Stimulated activated memory B cell treated with anti-CD40 and anti-IgM and Interleukin-4, amounts not matched to agents 10 μg/mL and 1 μg/mL and 100 μg/mL, for 72 hours (primary cell): ENCODE measurements around the gene SORL1-AS1.

Experiments
- ATAC-seq: fragments of 150-1000 bp; cut with Tn5 transposase; 2 replicates; pipeline ENCODE4 v1.10.0; 2021
- H3K27ac Mint-ChIP-seq: one replicate; pipeline ENCODE4 v1.8.0; 2022; ENCODE audit warnings: mild to moderate bottlenecking, mixed read lengths
- H3K27me3 Mint-ChIP-seq: one replicate; pipeline ENCODE4 v1.8.0; 2022; ENCODE audit warnings: mixed read lengths
- H3K36me3 Mint-ChIP-seq: one replicate; pipeline ENCODE4 v1.8.0; 2022; ENCODE audit warnings: mixed read lengths
- H3K4me1 Mint-ChIP-seq: one replicate; pipeline ENCODE4 v1.8.0; 2022; ENCODE audit warnings: mixed read lengths
- H3K4me3 Mint-ChIP-seq: one replicate; pipeline ENCODE4 v1.8.0; 2022; ENCODE audit warnings: mild to moderate bottlenecking, moderate library complexity, mixed read lengths
- H3K9me3 Mint-ChIP-seq: one replicate; pipeline ENCODE4 v1.8.0; 2022; ENCODE audit warnings: mixed read lengths

SORL1-AS1 gene

GRCh38 chr11:121449123-121449522, 3.6 kb downstream of the SORL1-AS1 start:
- peaks cover 28% of the 10 kb centered on the region for H3K27me3 Mint-ChIP-seq
- peaks cover 78% of the 10 kb centered on the region for H3K4me1 Mint-ChIP-seq
- peak overlapping the region; percentile 74 for H3K27ac Mint-ChIP-seq
- no peaks in the 10 kb centered on the region for H3K36me3 Mint-ChIP-seq
- H3K4me3 Mint-ChIP-seq, result no peak overlapping the region
- ATAC-seq, result no peak
- no peaks in the 10 kb centered on the region for H3K9me3 Mint-ChIP-seq

GRCh38 chr11:121448431-121448941, 4.3 kb downstream of the SORL1-AS1 start:
- Mint-ChIP-seq H3K36me3 (no peaks in the 10 kb centered on the region), H3K27me3 (peaks cover 28% of the 10 kb centered on the region), H3K9me3 (no peaks in the 10 kb centered on the region), H3K27ac (peak overlapping the region; percentile 74), H3K4me1 (peaks cover 71% of the 10 kb centered on the region), H3K4me3 (no peak overlapping the region)
- ATAC-seq, result peak; percentile 28

GRCh38 chr11:121448011-121448410, 4.8 kb downstream of the SORL1-AS1 start:
- Mint-ChIP-seq H3K27ac (peak overlapping the region; percentile 74), H3K9me3 (no peaks in the 10 kb centered on the region), H3K36me3 (no peaks in the 10 kb centered on the region), H3K27me3 (peaks cover 25% of the 10 kb centered on the region), H3K4me3 (no peak overlapping the region), H3K4me1 (peaks cover 67% of the 10 kb centered on the region)
- no peak for ATAC-seq

- H3K36me3 Mint-ChIP-seq, result no peaks in the 10 kb centered on the region
- ATAC-seq, result no peak
- no peak overlapping the region for H3K4me3 Mint-ChIP-seq
Observed at GRCh38 chr11:121446752-121447156, 6.0 kb downstream of the SORL1-AS1 start.

GRCh38 chr11:121445071-121445768, 7.5 kb downstream of the SORL1-AS1 start:
- Mint-ChIP-seq H3K9me3 (no peaks in the 10 kb centered on the region), H3K36me3 (no peaks in the 10 kb centered on the region), H3K4me1 (peaks cover 45% of the 10 kb centered on the region), H3K27ac (peak overlapping the region; percentile 84), H3K4me3 (peak overlapping the region; percentile 25), H3K27me3 (peaks cover 11% of the 10 kb centered on the region)
- no peak for ATAC-seq

More at GRCh38 chr11:121446752-121447156, 6.0 kb downstream of the SORL1-AS1 start:
- Mint-ChIP-seq H3K27ac (peak overlapping the region; percentile 84), H3K4me1 (peaks cover 60% of the 10 kb centered on the region), H3K27me3 (peaks cover 19% of the 10 kb centered on the region), H3K9me3 (no peaks in the 10 kb centered on the region)

GRCh38 chr11:121444526-121444925, 8.2 kb downstream of the SORL1-AS1 start:
- no peaks in the 10 kb centered on the region for H3K9me3 Mint-ChIP-seq
- H3K4me3 Mint-ChIP-seq, result no peak overlapping the region
- H3K27me3 Mint-ChIP-seq, result peaks cover 10% of the 10 kb centered on the region
- H3K36me3 Mint-ChIP-seq, result no peaks in the 10 kb centered on the region
- no peak overlapping the region for H3K27ac Mint-ChIP-seq
- peaks cover 39% of the 10 kb centered on the region for H3K4me1 Mint-ChIP-seq
- no peak for ATAC-seq

GRCh38 chr11:121443688-121444275, 9.0 kb downstream of the SORL1-AS1 start:
- Mint-ChIP-seq H3K36me3 (no peaks in the 10 kb centered on the region), H3K27me3 (peaks cover 10% of the 10 kb centered on the region), H3K9me3 (no peaks in the 10 kb centered on the region), H3K27ac (no peak overlapping the region), H3K4me3 (no peak overlapping the region), H3K4me1 (peaks cover 33% of the 10 kb centered on the region)
- no peak for ATAC-seq

GRCh38 chr11:121441521-121441920, 11.2 kb downstream of the SORL1-AS1 start:
- Mint-ChIP-seq H3K9me3 (no peaks in the 10 kb centered on the region), H3K4me3 (no peak overlapping the region), H3K27ac (no peak overlapping the region), H3K36me3 (no peaks in the 10 kb centered on the region), H3K4me1 (peaks cover 15% of the 10 kb centered on the region), H3K27me3 (peaks cover 10% of the 10 kb centered on the region)
- ATAC-seq, result no peak

GRCh38 chr11:121439759-121440158, 13.0 kb downstream of the SORL1-AS1 start:
- Mint-ChIP-seq H3K4me1 (no peaks in the 10 kb centered on the region), H3K4me3 (no peak overlapping the region), H3K27me3 (no peaks in the 10 kb centered on the region), H3K27ac (no peak overlapping the region), H3K9me3 (no peaks in the 10 kb centered on the region), H3K36me3 (no peaks in the 10 kb centered on the region)
- ATAC-seq, result no peak

- Mint-ChIP-seq H3K9me3 (no peaks in the 10 kb centered on the region), H3K36me3 (no peaks in the 10 kb centered on the region), H3K4me1 (no peaks in the 10 kb centered on the region), H3K27ac (no peak overlapping the region), H3K4me3 (no peak overlapping the region), H3K27me3 (no peaks in the 10 kb centered on the region)
- ATAC-seq, result no peak
Observed at GRCh38 chr11:121439337-121439736, 13.4 kb downstream of the SORL1-AS1 start.

- no peaks in the 10 kb centered on the region for H3K9me3 Mint-ChIP-seq
- no peaks in the 10 kb centered on the region for H3K36me3 Mint-ChIP-seq
- H3K4me1 Mint-ChIP-seq, result no peaks in the 10 kb centered on the region
- H3K27ac Mint-ChIP-seq, result no peak overlapping the region
- no peak overlapping the region for H3K4me3 Mint-ChIP-seq
- no peaks in the 10 kb centered on the region for H3K27me3 Mint-ChIP-seq
- no peak for ATAC-seq
Observed at GRCh38 chr11:121437686-121438078, 15.1 kb downstream of the SORL1-AS1 start.

GRCh38 chr11:121437018-121437685, 15.6 kb downstream of the SORL1-AS1 start:
- Mint-ChIP-seq H3K4me3 (no peak overlapping the region), H3K4me1 (no peaks in the 10 kb centered on the region), H3K27me3 (no peaks in the 10 kb centered on the region), H3K27ac (no peak overlapping the region), H3K36me3 (no peaks in the 10 kb centered on the region), H3K9me3 (no peaks in the 10 kb centered on the region)
- no peak for ATAC-seq

GRCh38 chr11:121435551-121436511, 16.9 kb downstream of the SORL1-AS1 start:
- H3K4me3 Mint-ChIP-seq, result no peak overlapping the region
- no peak for ATAC-seq
- no peaks in the 10 kb centered on the region for H3K27me3 Mint-ChIP-seq
- H3K27ac Mint-ChIP-seq, result no peak overlapping the region
- H3K36me3 Mint-ChIP-seq, result no peaks in the 10 kb centered on the region
- peaks cover 6% of the 10 kb centered on the region for H3K4me1 Mint-ChIP-seq
- no peaks in the 10 kb centered on the region for H3K9me3 Mint-ChIP-seq

GRCh38 chr11:121435132-121435531, 17.6 kb downstream of the SORL1-AS1 start:
- Mint-ChIP-seq H3K27me3 (no peaks in the 10 kb centered on the region), H3K9me3 (no peaks in the 10 kb centered on the region), H3K36me3 (no peaks in the 10 kb centered on the region), H3K4me3 (no peak overlapping the region), H3K4me1 (peaks cover 13% of the 10 kb centered on the region), H3K27ac (no peak overlapping the region)
- ATAC-seq, result no peak
